ENCODE results near the gene ABCD2.
"Not testable (repeated sequence)": the region's sequence is repeated elsewhere in the genome, so short reads cannot be mapped to it uniquely, and the experiment has no call there.

Gene ABCD2

DNA sequence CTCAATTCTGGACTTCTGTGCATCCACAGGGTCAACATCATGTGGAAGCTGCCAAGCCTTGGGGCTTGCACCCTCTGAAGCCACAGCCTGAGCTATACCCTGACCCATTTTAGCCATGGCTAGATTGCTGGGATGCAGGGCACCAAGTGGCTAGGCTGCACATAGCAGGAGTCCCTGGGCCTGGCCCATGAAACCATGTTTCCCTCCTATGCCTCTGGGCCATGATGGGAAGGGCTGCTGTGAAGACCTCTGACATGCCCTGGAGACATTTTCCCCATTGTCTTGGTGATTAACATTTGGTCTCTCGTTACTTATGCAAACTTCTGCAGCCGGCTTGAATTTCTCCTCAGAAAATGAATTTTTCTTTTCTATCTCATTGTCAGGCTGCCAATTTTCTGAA lies 92.6 kb downstream of the ABCD2 start:
- DNase-seq, result no peak

DNA sequence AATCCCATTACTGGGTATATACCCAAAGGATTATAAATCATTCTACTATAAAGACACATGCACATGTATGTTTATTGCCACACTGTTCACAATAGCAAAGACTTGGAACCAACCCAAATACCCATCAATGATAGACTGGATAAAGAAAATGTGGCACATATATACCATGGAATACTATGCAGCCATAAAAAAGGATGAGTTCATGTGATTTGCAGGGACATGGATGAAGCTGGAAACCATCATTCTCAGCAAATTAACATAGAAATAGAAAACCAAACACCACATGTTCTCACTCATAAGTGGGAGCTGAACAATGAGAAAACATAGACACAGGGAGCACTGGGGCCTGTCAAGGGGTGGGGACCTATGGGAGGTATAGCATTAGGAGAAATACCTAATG lies 97.4 kb downstream of the ABCD2 start:
- DNase-seq, result not testable (repeated sequence)

DNA sequence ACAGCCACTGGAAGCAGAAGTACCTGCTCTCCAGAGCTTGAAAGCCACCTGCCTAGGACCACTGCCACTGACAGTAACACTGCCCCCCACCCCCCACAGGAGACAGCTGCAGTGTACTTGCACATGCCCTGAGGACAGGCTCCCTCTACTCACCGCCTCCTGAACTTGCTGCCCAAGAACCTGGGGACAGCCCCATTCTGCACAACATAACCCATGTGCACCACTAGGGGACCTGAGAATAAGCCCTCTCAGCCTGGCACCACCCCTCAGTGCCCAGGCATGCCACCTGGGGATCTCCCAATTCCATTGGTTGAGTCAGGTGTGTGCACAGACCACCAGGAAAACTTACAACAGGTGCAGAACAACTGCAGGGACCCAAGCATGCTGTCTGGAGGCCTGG lies 109.6 kb downstream of the ABCD2 start:
- no peak for DNase-seq

DNA sequence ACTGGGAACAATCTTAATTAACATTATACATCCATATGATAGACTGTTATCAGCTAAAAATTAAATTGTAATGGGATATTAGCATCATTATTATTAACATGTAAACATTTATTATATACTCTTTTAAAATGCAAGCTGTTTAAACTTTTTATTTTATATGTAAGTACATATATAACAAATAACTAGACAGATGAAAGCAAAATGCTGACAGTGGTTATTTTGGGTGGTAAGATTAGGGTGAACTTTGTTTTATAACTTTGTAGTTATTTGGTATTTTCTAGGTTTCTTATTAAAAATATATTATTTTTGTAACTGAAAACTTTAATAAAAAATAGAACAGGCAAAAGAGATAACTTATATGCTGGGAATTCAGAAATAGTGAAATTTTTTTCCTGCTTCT lies 114.0 kb downstream of the ABCD2 start:
- DNase-seq, result no peak

DNA sequence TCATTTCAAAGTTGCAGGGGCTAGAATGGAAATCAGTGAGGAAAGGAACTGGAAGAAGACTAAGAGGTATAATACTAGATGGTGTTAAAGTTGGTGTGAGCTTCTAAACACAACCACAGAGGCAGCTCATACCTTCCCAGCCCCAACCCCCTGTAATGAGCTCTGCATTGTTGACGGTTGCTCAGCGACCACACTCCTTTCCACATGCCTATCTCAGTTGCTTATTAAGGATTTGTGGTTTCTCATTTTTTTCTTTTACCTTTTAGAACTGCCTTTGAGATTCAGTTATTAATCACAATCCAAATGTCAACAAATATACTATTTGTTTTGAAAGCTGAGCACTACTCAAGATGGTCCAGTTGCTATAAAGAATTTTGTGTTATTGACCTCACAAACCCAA lies 114.6 kb downstream of the ABCD2 start:
- DNase-seq, result no peak

DNA sequence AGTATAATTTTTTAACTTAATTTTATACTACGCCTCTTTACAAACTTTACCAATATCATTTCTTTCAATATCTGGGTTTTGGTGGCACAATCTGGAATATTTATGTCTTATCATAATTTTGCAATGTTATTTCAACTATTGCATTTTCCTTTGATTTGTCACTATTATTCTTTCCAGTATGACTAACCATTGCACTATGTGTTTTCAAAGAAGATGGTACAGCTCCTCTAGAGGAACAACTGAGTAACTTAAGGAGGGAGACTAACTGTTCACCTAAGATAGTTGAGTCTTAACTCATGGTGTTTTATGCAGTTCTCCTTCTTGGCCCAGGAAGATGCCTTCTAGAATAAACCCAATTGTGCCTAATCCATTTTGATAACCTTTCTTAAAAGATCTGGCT lies 116.2 kb downstream of the ABCD2 start:
- DNase-seq, result no peak

DNA sequence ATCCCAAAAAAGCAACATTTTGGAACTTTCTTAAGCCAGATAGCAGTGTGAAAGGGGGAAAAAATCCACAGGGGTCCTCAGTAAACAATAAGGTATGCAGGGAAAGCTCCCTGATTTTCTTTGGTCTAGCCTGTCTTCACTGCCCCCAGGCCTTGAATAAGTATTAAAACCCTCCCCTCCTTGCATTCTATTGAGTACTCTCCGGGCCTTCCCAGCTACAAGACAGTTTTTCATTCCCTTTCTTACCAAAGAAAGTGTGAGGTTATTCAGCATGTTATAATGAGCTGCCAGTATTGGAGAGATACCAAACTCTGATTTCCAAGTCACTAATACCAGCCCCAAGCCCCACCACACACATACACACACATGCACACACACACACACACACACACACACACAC lies 116.9 kb downstream of the ABCD2 start:
- DNase-seq, result no peak

Measured in NCI-H2227 treated with DMSO at 0.1 percent for 48 hours (cell line).